NCI-H128 (cell line): ENCODE results near the gene LY6G5C.
A peak's percentile ranks its signal among the peaks of the same experiment; 100 is the strongest.

Experiments
- DNase-seq: peaks from one replicate; lab custom pipeline; 2025; ENCODE audit not compliant: unreplicated experiment; lab: John Stamatoyannopoulos, UW

Gene LY6G5C

GRCh38 chr6:31691564-31692108 lies 10.8 kb upstream of the LY6G5C start:
- no peak for DNase-seq

- no peak for DNase-seq
Observed at GRCh38 chr6:31691078-31691463, 10.2 kb upstream of the LY6G5C start.

- no peak for DNase-seq
Observed at GRCh38 chr6:31690231-31691077, 9.6 kb upstream of the LY6G5C start.

GRCh38 chr6:31689249-31690110 lies 8.6 kb upstream of the LY6G5C start:
- DNase-seq, result no peak

GRCh38 chr6:31687860-31688693 lies 7.2 kb upstream of the LY6G5C start:
- DNase-seq, result no peak

- no peak for DNase-seq
Observed at GRCh38 chr6:31687321-31687720, 6.5 kb upstream of the LY6G5C start.

GRCh38 chr6:31686483-31686882 lies 5.6 kb upstream of the LY6G5C start:
- DNase-seq, result no peak

GRCh38 chr6:31683591-31683990 lies 2.7 kb upstream of the LY6G5C start:
- no peak for DNase-seq

GRCh38 chr6:31681135-31681671 lies 336 bp upstream of the LY6G5C start:
- DNase-seq, result no peak

GRCh38 chr6:31677955-31678354 lies 2.9 kb downstream of the LY6G5C start:
- no peak for DNase-seq

- no peak for DNase-seq
Observed at GRCh38 chr6:31676904-31677303, 4.0 kb downstream of the LY6G5C start.

GRCh38 chr6:31676322-31676903 lies 4.5 kb downstream of the LY6G5C start:
- DNase-seq, result no peak

- no peak for DNase-seq
Observed at GRCh38 chr6:31669676-31670075, 11.2 kb downstream of the LY6G5C start, which contains the start of gene LY6G5B. Gene LY6G5B (plus strand): TSS chr6:31669976. CDS start chr6:31670951, 975 bp downstream.

GRCh38 chr6:31666337-31666965 lies 14.4 kb downstream of the LY6G5C start:
- DNase-seq, result no peak

- DNase-seq, result peak; percentile 95
Observed at GRCh38 chr6:31665501-31666336, 15.1 kb downstream of the LY6G5C start, which contains the start of gene CSNK2B. Gene CSNK2B (plus strand): TSS chr6:31666080. CDS start chr6:31666832, 752 bp downstream.

- peak; percentile 81 for DNase-seq
Observed at GRCh38 chr6:31664790-31665500, 15.9 kb downstream of the LY6G5C start, which contains the start of gene GPANK1. Gene GPANK1 (minus strand): TSS chr6:31664997. CDS start chr6:31664478, 519 bp downstream.

GRCh38 chr6:31663961-31664789 lies 16.7 kb downstream of the LY6G5C start:
- DNase-seq, result no peak
